Measurements from ENCODE around the gene SRPK2.
"Not testable (repeated sequence)": the region's sequence is repeated elsewhere in the genome, so short reads cannot be mapped to it uniquely, and the experiment has no call there.

The SRPK2 gene

GRCh38 chr7:105199386-105199785, 189.3 kb downstream of the SRPK2 start:
- in situ Hi-C loops (cut with MboI; ENCODE audit: low sequenced_read_pairs, unreplicated experiment) = no loop called here
- DNase-seq (ENCODE audit: low spot score) = no peak
- no peak for TF ChIP-seq CTCF (IDR thresholded peaks at IDR 0.05; ENCODE audit: borderline replicate concordance, control extremely low read depth, extremely low read depth, insufficient read depth, missing control alignments)

GRCh38 chr7:105198223-105198622, 190.5 kb downstream of the SRPK2 start:
- no peak for DNase-seq (ENCODE audit: low spot score)

GRCh38 chr7:105196473-105196872, 192.2 kb downstream of the SRPK2 start:
- in situ Hi-C loops (cut with MboI; ENCODE audit: low sequenced_read_pairs, unreplicated experiment) = no loop called here
- no peak for TF ChIP-seq CTCF (IDR thresholded peaks at IDR 0.05; ENCODE audit: borderline replicate concordance, control extremely low read depth, extremely low read depth, insufficient read depth, missing control alignments)
- no peak for DNase-seq (ENCODE audit: low spot score)

More at GRCh38 chr7:105198223-105198622, 190.5 kb downstream of the SRPK2 start:
- no peak for TF ChIP-seq CTCF (IDR thresholded peaks at IDR 0.05; ENCODE audit: borderline replicate concordance, control extremely low read depth, extremely low read depth, insufficient read depth, missing control alignments)
- in situ Hi-C loops (cut with MboI; ENCODE audit: low sequenced_read_pairs, unreplicated experiment) = no loop called here

- in situ Hi-C loops (cut with MboI; ENCODE audit: low sequenced_read_pairs, unreplicated experiment) = no loop called here
- TF ChIP-seq CTCF (IDR thresholded peaks at IDR 0.05; ENCODE audit: borderline replicate concordance, control extremely low read depth, extremely low read depth, insufficient read depth, missing control alignments) = no peak
- no peak for DNase-seq (ENCODE audit: low spot score)
Measured at GRCh38 chr7:105195891-105196290, 192.8 kb downstream of the SRPK2 start.

- DNase-seq (ENCODE audit: low spot score); in situ Hi-C loops (cut with MboI; ENCODE audit: low sequenced_read_pairs, unreplicated experiment): not testable (repeated sequence)
Measured at GRCh38 chr7:105194959-105195358, 193.8 kb downstream of the SRPK2 start.

- DNase-seq (ENCODE audit: low spot score) = no peak
- no peak for TF ChIP-seq CTCF (IDR thresholded peaks at IDR 0.05; ENCODE audit: borderline replicate concordance, control extremely low read depth, extremely low read depth, insufficient read depth, missing control alignments)
- in situ Hi-C loops (cut with MboI; ENCODE audit: low sequenced_read_pairs, unreplicated experiment) = no loop called here
Measured at GRCh38 chr7:105191331-105191730, 197.4 kb downstream of the SRPK2 start.

GRCh38 chr7:105189859-105190492, 198.7 kb downstream of the SRPK2 start:
- in situ Hi-C loops (cut with MboI; ENCODE audit: low sequenced_read_pairs, unreplicated experiment) = no loop called here
- DNase-seq (ENCODE audit: low spot score) = no peak
- TF ChIP-seq CTCF (IDR thresholded peaks at IDR 0.05; ENCODE audit: borderline replicate concordance, control extremely low read depth, extremely low read depth, insufficient read depth, missing control alignments) = no peak
